CD14-positive monocyte (primary cell): ENCODE measurements around the gene FAXDC2. TPM values are rescaled to one million over a fixed set of nuclear protein-coding genes. Genes with fewer than 3 reads are reported as not detected.
A peak's percentile ranks its signal among the peaks of the same experiment; 100 is the strongest.

Experiments
- DNase-seq, 3 donors: peaks; one replicate each; pipeline ENCODE4 v3.0.0-alpha.2; 2011 to 2022
- H2AFZ ChIP-seq: 2 replicates; pipeline ENCODE4 v1.6.0; 2012; ENCODE audit warnings: mild to moderate bottlenecking, low read depth, low read length, inconsistent platforms; ENCODE audit not compliant: insufficient read depth, poor library complexity, severe bottlenecking
- H3K27ac ChIP-seq, 2 donors: 1 replicate in 1 of 2; 2 replicates in 1 of 2; pipeline ENCODE4 v1.5.1; 2012 to 2013; ENCODE audit warnings: low read length in 2 of 2, control low read depth in 1 of 2, inconsistent platforms in 1 of 2, low read depth in 1 of 2, mild to moderate bottlenecking in 1 of 2
- H3K27me3 ChIP-seq, 2 donors: one replicate each; pipeline versions ENCODE4 v1.6.0 to v1.6.1; 2011 to 2013; ENCODE audit warnings: low read length in 2 of 2; ENCODE audit not compliant: control insufficient read depth in 2 of 2, insufficient read depth in 2 of 2
- H3K36me3 ChIP-seq, 2 donors: replicated peaks in 1 of 2; 1 replicate in 1 of 2; 2 replicates in 1 of 2; pipeline versions ENCODE4 v1.5.1 to v1.6.1; 2012 to 2013; ENCODE audit warnings: low read length in 2 of 2, control low read depth in 1 of 2, inconsistent platforms in 1 of 2, mild to moderate bottlenecking in 1 of 2; ENCODE audit not compliant: insufficient read depth in 2 of 2, control insufficient read depth in 1 of 2
- H3K4me1 ChIP-seq, 2 donors: 1 replicate in 1 of 2; 2 replicates in 1 of 2; pipeline versions ENCODE4 v1.5.1 to v1.6.1; 2012 to 2013; ENCODE audit warnings: low read length in 2 of 2, control low read depth in 1 of 2, inconsistent platforms in 1 of 2, mild to moderate bottlenecking in 1 of 2, moderate library complexity in 1 of 2; ENCODE audit not compliant: insufficient read depth in 2 of 2, control insufficient read depth in 1 of 2
- H3K4me2 ChIP-seq: replicated peaks from 2 replicates; pipeline ENCODE3; 2012; ENCODE audit warnings: low read length, moderate library complexity, mild to moderate bottlenecking; ENCODE audit not compliant: poor library complexity, severe bottlenecking; ENCODE audit errors: extremely low read depth
- H3K4me3 ChIP-seq, 3 experiments: fragments of 200-600 bp in 1 of 3; sonication (generic) in 1 of 3; replicated peaks in 1 of 3; 1 replicate in 2 of 3; 2 replicates in 1 of 3; pipeline ENCODE4 v1.5.1; 2011 to 2013; ENCODE audit warnings: low read length in 3 of 3, mild to moderate bottlenecking in 3 of 3, control low read depth in 2 of 3, low read depth in 2 of 3, inconsistent platforms in 1 of 3, moderate library complexity in 1 of 3
- H3K79me2 ChIP-seq: 2 replicates; pipeline ENCODE4 v1.6.0; 2012; ENCODE audit warnings: mild to moderate bottlenecking, control low read depth, inconsistent platforms, low read length, moderate library complexity; ENCODE audit not compliant: insufficient read depth
- H3K9ac ChIP-seq: 2 replicates; pipeline ENCODE4 v1.6.0; 2017; ENCODE audit warnings: low read length, mild to moderate bottlenecking; ENCODE audit not compliant: insufficient read depth, poor library complexity, severe bottlenecking
- H3K9me3 ChIP-seq, 2 donors: replicated peaks in 1 of 2; 1 replicate in 1 of 2; 2 replicates in 1 of 2; pipeline versions ENCODE4 v1.5.1 to v1.6.1; 2012 to 2013; ENCODE audit warnings: low read length in 2 of 2, control low read depth in 1 of 2; ENCODE audit not compliant: control insufficient read depth in 1 of 2, insufficient read depth in 1 of 2
- H4K20me1 ChIP-seq: 2 replicates; pipeline ENCODE4 v1.6.0; 2012; ENCODE audit warnings: mild to moderate bottlenecking, low read length, control low read depth, moderate library complexity; ENCODE audit not compliant: insufficient read depth
- H3K27ac Mint-ChIP-seq, 7 donors: one replicate each; pipeline ENCODE4 v1.8.0; 2020; ENCODE audit warnings: mild to moderate bottlenecking in 7 of 7, mixed read lengths in 7 of 7, moderate library complexity in 6 of 7, inconsistent platforms in 2 of 7
- H3K27me3 Mint-ChIP-seq, 3 donors: one replicate each; pipeline ENCODE4 v1.8.0; 2021 to 2022; ENCODE audit warnings: low read depth in 3 of 3, mild to moderate bottlenecking in 3 of 3, mixed read lengths in 3 of 3, moderate library complexity in 3 of 3, inconsistent platforms in 1 of 3
- H3K36me3 Mint-ChIP-seq, 2 donors: one replicate each; pipeline ENCODE4 v1.8.0; 2020; ENCODE audit warnings: mixed read lengths in 2 of 2, inconsistent platforms in 1 of 2, mild to moderate bottlenecking in 1 of 2
- H3K4me1 Mint-ChIP-seq: one replicate; pipeline ENCODE4 v1.8.0; 2020; ENCODE audit warnings: mild to moderate bottlenecking, mixed read lengths
- H3K4me3 Mint-ChIP-seq, 2 donors: one replicate each; pipeline ENCODE4 v1.8.0; 2020; ENCODE audit warnings: mild to moderate bottlenecking in 2 of 2, mixed read lengths in 2 of 2, moderate library complexity in 1 of 2
- H3K9me3 Mint-ChIP-seq, 7 donors: one replicate each; pipeline ENCODE4 v1.8.0; 2020 to 2022; ENCODE audit warnings: mixed read lengths in 7 of 7, mild to moderate bottlenecking in 6 of 7, moderate library complexity in 6 of 7, inconsistent platforms in 2 of 7
- WGBS: methylation state at CpG from one replicate; pipeline ENCODE4 v1.1.5; 2013; ENCODE audit warnings: missing lambda C conversion rate; ENCODE audit not compliant: insufficient coverage; 5-methylcytosine and 5-hydroxymethylcytosine counted together
- intact Hi-C, 2 donors: fragments of 100-400 bp; cut with micrococcal nuclease; formaldehyde crosslinking; loops; one replicate each; pipeline versions ENCODE4 v1.15.0 to v1.15.1; 2023
- polyA plus RNA-seq, 3 donors: library from polyadenylated mRNA; depleted of rRNA in 1 of 3; unstranded in 2 of 3; stranded (reverse) in 1 of 3; fragments of 300-500 nt in 2 of 3; fragments of >200 nt in 1 of 3; fragmentation: Illumina TruSeq in 2 of 3; gene quantifications; 1 replicate in 2 of 3; 2 replicates in 1 of 3; pipeline ENCODE4 v1.2.3, GENCODE V29; 2012 to 2021
- TF ChIP-seq, protein P1 (sequence below): fragments of 200-600 bp; IDR thresholded peaks from one replicate; pipeline ENCODE4 v1.8.0; 2022; ENCODE audit warnings: antibody characterized with exemption, mild to moderate bottlenecking

FAXDC2 gene
- polyA plus RNA-seq, 3 donors = 0.30 to 1.4 (median 0.60) TPM

DNA sequence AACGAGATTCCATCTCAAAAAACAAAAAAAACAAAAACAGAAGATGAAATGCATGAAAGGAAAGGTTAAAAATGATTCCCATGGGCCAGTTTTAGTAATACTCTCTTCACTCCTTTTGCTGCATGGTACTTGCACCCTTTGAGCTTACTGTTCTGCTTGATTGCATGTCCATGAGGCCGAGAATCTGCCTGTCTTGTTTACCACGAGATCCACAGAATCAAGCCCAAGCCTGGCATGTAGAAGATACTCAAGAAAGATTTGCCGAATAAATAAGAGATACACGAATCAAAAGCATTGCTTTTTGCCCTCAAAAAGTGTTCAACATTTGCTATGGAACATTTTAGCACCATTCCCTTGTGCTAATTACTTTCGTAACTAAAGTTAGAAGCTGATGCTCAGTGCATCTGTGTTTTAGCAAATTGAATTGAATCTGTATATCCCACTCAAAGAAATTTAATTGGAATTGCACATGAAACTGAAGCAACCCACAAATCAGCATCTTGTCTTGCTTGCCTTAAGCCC lies 1.1 kb downstream of the FAXDC2 start:
- H3K27me3 ChIP-seq = no peaks in the 10 kb centered on the region
- WGBS = 98% methylated on average over 4 of the region's 6 CpGs
- no peak for DNase-seq
- Mint-ChIP-seq H3K4me3 (no peak overlapping the region), H3K36me3 (no peaks in the 10 kb centered on the region), H3K4me1 (peaks cover 23% of the 10 kb centered on the region), H3K27me3 (peaks cover 0 to 2% (median 0%) of the 10 kb centered on the region in 3 donors), H3K27ac (no peak overlapping the region), H3K9me3 (peaks cover 0 to 2% (median 0%) of the 10 kb centered on the region in 7 donors)
- no peak overlapping the region for H3K27ac ChIP-seq
- peaks cover 18 to 20% of the 10 kb centered on the region in 2 donors for H3K4me1 ChIP-seq
- intact Hi-C loops = no loop called here
- peak overlapping the region; percentile 75 for H2AFZ ChIP-seq
- H3K36me3 ChIP-seq = no peaks in the 10 kb centered on the region
- TF ChIP-seq, protein P1, sequence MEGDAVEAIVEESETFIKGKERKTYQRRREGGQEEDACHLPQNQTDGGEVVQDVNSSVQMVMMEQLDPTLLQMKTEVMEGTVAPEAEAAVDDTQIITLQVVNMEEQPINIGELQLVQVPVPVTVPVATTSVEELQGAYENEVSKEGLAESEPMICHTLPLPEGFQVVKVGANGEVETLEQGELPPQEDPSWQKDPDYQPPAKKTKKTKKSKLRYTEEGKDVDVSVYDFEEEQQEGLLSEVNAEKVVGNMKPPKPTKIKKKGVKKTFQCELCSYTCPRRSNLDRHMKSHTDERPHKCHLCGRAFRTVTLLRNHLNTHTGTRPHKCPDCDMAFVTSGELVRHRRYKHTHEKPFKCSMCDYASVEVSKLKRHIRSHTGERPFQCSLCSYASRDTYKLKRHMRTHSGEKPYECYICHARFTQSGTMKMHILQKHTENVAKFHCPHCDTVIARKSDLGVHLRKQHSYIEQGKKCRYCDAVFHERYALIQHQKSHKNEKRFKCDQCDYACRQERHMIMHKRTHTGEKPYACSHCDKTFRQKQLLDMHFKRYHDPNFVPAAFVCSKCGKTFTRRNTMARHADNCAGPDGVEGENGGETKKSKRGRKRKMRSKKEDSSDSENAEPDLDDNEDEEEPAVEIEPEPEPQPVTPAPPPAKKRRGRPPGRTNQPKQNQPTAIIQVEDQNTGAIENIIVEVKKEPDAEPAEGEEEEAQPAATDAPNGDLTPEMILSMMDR = no peak
- no peaks in the 10 kb centered on the region for H3K9me3 ChIP-seq
- no peak overlapping the region for H3K4me3 ChIP-seq
- H4K20me1 ChIP-seq = no peaks in the 10 kb centered on the region
- H3K4me2 ChIP-seq = no peak overlapping the region
- H3K9ac ChIP-seq = no peak overlapping the region
- no peaks in the 10 kb centered on the region for H3K79me2 ChIP-seq

DNA sequence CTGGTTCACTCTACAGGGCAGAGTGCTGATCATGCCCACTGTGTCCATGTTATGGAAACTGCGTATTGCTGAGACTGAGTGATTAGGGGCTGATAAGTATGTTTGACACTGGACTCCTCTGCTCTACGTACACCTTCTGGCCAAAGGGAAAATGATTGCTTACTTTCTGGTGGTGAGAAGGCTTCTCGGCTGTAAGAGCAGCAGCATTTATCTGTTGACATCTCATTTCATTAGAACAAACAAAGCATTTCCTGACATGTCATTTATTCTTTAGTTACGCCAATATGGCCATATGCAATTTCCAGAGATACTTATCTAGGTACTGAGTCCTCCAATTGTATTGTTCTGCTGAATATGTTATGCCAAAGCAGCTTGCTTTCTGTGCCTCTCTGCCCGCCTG lies 5.6 kb downstream of the FAXDC2 start:
- no peak overlapping the region for H3K27ac Mint-ChIP-seq
- Histone ChIP-seq H3K79me2 (no peaks in the 10 kb centered on the region), H3K36me3 (no peaks in the 10 kb centered on the region), H3K4me3 (no peak overlapping the region), H3K9ac (no peak overlapping the region), H3K4me1 (peaks cover 3 to 4% of the 10 kb centered on the region in 2 donors), H3K4me2 (no peak overlapping the region), H3K27ac (no peak overlapping the region), H3K27me3 (no peaks in the 10 kb centered on the region), H3K9me3 (no peaks in the 10 kb centered on the region), H2AFZ (no peak overlapping the region), H4K20me1 (no peaks in the 10 kb centered on the region)
- no peak for DNase-seq
- intact Hi-C loops = no loop called here
- 90% methylated on average over 4 of the region's 5 CpGs for WGBS
- no peaks in the 10 kb centered on the region for H3K36me3 Mint-ChIP-seq
- H3K4me1 Mint-ChIP-seq = peaks cover 4% of the 10 kb centered on the region
- no peak overlapping the region for H3K4me3 Mint-ChIP-seq
- no peaks in the 10 kb centered on the region for H3K9me3 Mint-ChIP-seq
- TF ChIP-seq, protein P1 = no peak
- H3K27me3 Mint-ChIP-seq = no peaks in the 10 kb centered on the region
